Measurements from ENCODE around the gene CDC20B. TPM values are rescaled to one million over a fixed set of nuclear protein-coding genes. Genes with fewer than 3 reads are reported as not detected.
"Not testable (repeated sequence)": the region's sequence is repeated elsewhere in the genome, so short reads cannot be mapped to it uniquely, and the experiment has no call there.

CDC20B gene
- total and polyA plus RNA-seq, 7 donors, result not detected

DNA sequence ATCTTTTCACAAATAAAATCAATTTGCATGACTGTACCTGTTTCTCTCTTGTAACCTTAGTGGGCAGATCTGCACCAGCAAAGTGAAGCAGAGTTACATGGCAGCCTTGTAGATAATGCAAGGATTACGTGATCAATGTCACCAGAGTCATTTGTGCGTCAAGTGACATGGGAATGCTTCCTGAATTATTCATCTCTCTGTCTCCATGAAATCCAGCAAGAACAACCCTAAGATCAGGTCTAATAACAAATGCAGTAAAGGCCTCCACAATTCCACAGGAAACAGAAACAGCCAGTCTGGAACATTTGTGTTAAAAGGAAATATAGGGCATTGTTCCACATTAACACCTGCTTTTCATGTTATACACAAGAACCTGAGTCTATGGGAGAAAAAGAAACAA lies 62.8 kb downstream of the CDC20B start:
- Histone ChIP-seq H3K27me3 (ENCODE audit: insufficient read depth in 3 of 3, low read length in 2 of 3) (no peaks in the 10 kb centered on the region), H3K9me3 (no peaks in the 10 kb centered on the region), H3K27ac (no peak overlapping the region), H3K4me3 (no peak overlapping the region), H3K4me1 (no peaks in the 10 kb centered on the region), H3K36me3 (ENCODE audit: insufficient read depth in 1 of 2, low read depth in 1 of 2) (no peaks in the 10 kb centered on the region)
- WGBS, 3 donors, result 59 to 71% (median 71%) methylated on average over 2 of the region's 2 CpGs
- DNase-seq, result no peak
- TF ChIP-seq, protein P1, sequence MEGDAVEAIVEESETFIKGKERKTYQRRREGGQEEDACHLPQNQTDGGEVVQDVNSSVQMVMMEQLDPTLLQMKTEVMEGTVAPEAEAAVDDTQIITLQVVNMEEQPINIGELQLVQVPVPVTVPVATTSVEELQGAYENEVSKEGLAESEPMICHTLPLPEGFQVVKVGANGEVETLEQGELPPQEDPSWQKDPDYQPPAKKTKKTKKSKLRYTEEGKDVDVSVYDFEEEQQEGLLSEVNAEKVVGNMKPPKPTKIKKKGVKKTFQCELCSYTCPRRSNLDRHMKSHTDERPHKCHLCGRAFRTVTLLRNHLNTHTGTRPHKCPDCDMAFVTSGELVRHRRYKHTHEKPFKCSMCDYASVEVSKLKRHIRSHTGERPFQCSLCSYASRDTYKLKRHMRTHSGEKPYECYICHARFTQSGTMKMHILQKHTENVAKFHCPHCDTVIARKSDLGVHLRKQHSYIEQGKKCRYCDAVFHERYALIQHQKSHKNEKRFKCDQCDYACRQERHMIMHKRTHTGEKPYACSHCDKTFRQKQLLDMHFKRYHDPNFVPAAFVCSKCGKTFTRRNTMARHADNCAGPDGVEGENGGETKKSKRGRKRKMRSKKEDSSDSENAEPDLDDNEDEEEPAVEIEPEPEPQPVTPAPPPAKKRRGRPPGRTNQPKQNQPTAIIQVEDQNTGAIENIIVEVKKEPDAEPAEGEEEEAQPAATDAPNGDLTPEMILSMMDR (IDR thresholded peaks at IDR 0.05), result no peak
- intact Hi-C loops (cut with DNase I), result no loop called here
- ATAC-seq, result no peak

DNA sequence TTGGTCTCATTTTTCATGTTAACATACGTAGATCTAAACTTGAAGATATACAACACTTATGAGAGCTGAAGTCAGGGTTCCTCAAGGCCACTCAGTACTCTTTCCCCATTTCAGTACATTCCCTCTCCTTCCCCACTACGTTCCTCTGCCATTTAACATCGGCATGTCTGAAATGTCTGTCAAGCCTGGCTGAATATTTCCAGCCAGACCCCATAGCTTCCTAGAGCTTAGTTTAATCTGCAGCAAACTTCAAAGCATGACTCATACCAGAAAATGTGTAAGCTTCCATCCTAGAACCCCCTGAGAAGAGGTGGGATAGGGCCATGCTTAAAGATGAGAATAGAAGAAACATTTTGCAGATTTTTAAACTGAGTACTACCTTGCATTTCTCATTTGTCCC lies 64.3 kb downstream of the CDC20B start:
- TF ChIP-seq, protein P1 (IDR thresholded peaks at IDR 0.05), result no peak
- DNase-seq, result no peak

DNA sequence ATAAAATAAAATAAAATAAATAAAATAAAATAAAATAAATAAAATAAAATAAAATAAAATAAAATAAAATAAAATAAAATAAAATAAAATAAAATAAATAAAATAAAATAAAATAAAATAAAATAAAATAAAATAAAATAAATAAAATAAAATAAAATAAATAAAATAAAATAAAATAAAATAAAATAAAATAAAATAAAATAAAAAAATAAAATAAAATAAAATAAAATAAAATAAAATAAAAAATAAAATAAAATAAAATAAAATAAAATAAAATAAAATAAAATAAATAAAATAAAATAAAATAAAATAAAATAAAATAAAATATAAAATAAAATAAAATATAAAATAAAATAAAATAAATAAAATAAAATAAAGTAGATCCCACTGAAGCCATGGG lies 67.0 kb downstream of the CDC20B start:
- DNase-seq; H3K4me3 ChIP-seq; intact Hi-C loops (cut with DNase I); H3K4me1 ChIP-seq; H3K36me3 ChIP-seq (ENCODE audit: insufficient read depth in 1 of 2, low read depth in 1 of 2); ATAC-seq; H3K27me3 ChIP-seq (ENCODE audit: insufficient read depth in 3 of 3, low read length in 2 of 3); H3K27ac ChIP-seq; H3K9me3 ChIP-seq: not testable (repeated sequence)

More for the DNA sequence above, 64.3 kb downstream of the CDC20B start:
- intact Hi-C loops (cut with DNase I), result no loop called here
- no peak for ATAC-seq
- H3K27ac ChIP-seq, result no peak overlapping the region
- no peaks in the 10 kb centered on the region for H3K4me1 ChIP-seq
- WGBS, 3 donors, result 60 to 74% (median 70%) methylated on average over 3 of the region's 3 CpGs
- H3K9me3 ChIP-seq, result no peaks in the 10 kb centered on the region
- no peak overlapping the region for H3K4me3 ChIP-seq
- H3K36me3 ChIP-seq (ENCODE audit: insufficient read depth in 1 of 2, low read depth in 1 of 2), result no peaks in the 10 kb centered on the region
- no peaks in the 10 kb centered on the region for H3K27me3 ChIP-seq (ENCODE audit: insufficient read depth in 3 of 3, low read length in 2 of 3)

DNA sequence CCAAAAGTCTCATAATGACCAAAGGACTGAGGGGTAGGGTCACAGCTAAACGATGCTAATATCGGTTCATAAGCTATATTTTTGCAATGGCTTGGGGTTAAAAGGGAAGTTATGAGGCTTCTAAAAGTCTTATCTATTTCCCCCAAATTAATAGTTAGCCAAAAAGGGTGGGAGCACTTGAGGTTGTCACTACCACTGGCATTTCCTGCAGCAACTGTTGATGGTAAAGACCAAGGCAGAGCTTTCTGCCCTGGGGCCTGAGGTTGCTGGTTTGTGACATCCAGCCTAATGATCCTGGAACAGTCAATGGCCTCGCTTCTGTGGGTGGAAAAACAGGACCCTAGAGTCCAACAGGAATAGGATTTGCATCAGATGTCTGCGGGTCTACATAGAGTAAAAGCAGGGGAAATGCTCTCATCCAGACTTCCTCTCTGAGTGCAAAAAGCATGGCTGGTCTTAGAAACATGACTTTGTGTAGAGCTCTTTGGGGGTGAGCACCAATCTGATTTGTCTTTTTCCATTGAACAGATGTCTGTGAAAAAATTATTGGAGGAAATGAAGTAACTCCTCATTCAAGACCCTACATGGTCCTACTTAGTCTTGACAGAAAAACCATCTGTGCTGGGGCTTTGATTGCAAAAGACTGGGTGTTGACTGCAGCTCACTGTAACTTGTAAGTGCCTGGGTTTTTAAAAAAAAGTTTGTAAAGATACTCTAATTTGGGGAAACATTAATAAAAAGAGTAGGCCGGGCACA lies 67.9 kb downstream of the CDC20B start:
- WGBS, 3 donors, result 85 to 89% (median 85%) methylated on average over 5 of the region's 5 CpGs
- Histone ChIP-seq H3K27me3 (ENCODE audit: insufficient read depth in 3 of 3, low read length in 2 of 3) (no peaks in the 10 kb centered on the region), H3K27ac (no peak overlapping the region), H3K9me3 (no peaks in the 10 kb centered on the region), H3K4me3 (no peak overlapping the region), H3K36me3 (ENCODE audit: insufficient read depth in 1 of 2, low read depth in 1 of 2) (no peaks in the 10 kb centered on the region), H3K4me1 (no peaks in the 10 kb centered on the region)
- ATAC-seq (no peak), DNase-seq (no peak)
- TF ChIP-seq, protein P1 (IDR thresholded peaks at IDR 0.05), result no peak
- intact Hi-C loops (cut with DNase I), result no loop called here

DNA sequence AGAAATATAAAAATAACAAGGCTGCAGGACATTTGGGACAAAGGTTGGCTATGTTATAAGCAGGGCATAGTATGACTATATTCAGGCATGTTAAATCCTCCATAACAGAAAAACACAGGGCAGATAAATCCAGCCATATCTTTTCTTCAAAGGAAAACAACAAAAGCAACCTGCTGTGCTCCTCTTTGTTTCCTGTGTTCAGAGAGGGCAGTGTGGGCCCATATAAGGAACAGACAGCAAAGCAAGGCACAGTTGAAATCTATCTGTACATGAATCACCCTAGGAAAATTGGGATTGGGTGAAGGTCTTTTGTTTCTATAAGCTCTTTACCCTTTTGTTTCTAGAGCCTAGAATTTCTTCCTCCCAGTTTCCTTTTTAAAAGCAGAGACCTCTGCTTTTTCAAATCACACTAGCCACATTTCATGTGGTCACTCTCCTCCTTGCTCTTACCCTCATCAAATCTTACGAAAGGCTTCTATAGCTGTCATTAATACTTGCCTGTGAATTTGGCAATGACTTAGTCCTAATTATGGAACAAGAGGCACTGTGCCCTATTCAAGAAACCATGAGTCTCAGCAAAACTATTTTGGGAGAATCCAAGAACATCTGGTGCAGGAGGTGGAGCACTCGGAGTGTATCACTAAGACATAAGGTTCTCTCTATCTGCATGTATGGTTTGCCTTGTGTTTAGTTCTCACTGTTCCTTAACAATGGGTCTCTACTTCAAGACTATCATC lies 68.8 kb downstream of the CDC20B start:
- Histone ChIP-seq H3K27me3 (ENCODE audit: insufficient read depth in 3 of 3, low read length in 2 of 3) (no peaks in the 10 kb centered on the region), H3K9me3 (no peaks in the 10 kb centered on the region), H3K27ac (no peak overlapping the region), H3K36me3 (ENCODE audit: insufficient read depth in 1 of 2, low read depth in 1 of 2) (no peaks in the 10 kb centered on the region), H3K4me1 (no peaks in the 10 kb centered on the region), H3K4me3 (no peak overlapping the region)
- no peak for DNase-seq
- ATAC-seq, result peak in 1 of 4 donors; percentile 27
- WGBS, 3 donors, result 41 to 69% (median 54%) methylated on average over 2 of the region's 2 CpGs
- TF ChIP-seq, protein P1 (IDR thresholded peaks at IDR 0.05), result no peak
- intact Hi-C loops (cut with DNase I), result no loop called here

Measured in psoas muscle (tissue), 8 donors.